Fibroblast of the aortic adventitia (primary cell): ENCODE results near the gene CHST12. TPM values are rescaled to one million over a fixed set of nuclear protein-coding genes. Genes with fewer than 3 reads are reported as not detected.

Experiments
- DNase-seq: peaks from one replicate; pipeline ENCODE4 v3.0.0-alpha.2; 2010; ENCODE audit warnings: low read depth
- H3K4me3 ChIP-seq: 2 replicates; pipeline ENCODE4 v1.5.1; 2011; ENCODE audit warnings: low read depth, mild to moderate bottlenecking, control low read depth, low read length, moderate library complexity
- CTCF ChIP-seq: IDR thresholded peaks from 2 replicates; pipeline ENCODE4 v1.5.1; 2011; ENCODE audit warnings: mild to moderate bottlenecking, low read length, control low read depth, inconsistent platforms; ENCODE audit not compliant: insufficient read depth
- total RNA-seq: library from RNA; depleted of rRNA; stranded (reverse); fragments of >200 nt; gene quantifications from 2 replicates; pipeline ENCODE4 v1.2.3, GENCODE V29; 2012; ENCODE audit warnings: low replicate concordance

The CHST12 gene
- total RNA-seq, 1 donor: 4.2 TPM

GRCh38 chr7:2437136-2437535 is 33.7 kb downstream of the CHST12 start:
- no peak overlapping the region for H3K4me3 ChIP-seq
- TF ChIP-seq CTCF: no peak
- no peak for DNase-seq

- no peak for DNase-seq
- TF ChIP-seq CTCF: no peak
Measured at GRCh38 chr7:2437537-2438148, 34.2 kb downstream of the CHST12 start.

GRCh38 chr7:2438186-2438585 is 34.8 kb downstream of the CHST12 start:
- no peak overlapping the region for H3K4me3 ChIP-seq
- TF ChIP-seq CTCF: no peak
- peak; percentile 39 for DNase-seq

More at GRCh38 chr7:2437537-2438148, 34.2 kb downstream of the CHST12 start:
- H3K4me3 ChIP-seq: no peak overlapping the region

DNA sequence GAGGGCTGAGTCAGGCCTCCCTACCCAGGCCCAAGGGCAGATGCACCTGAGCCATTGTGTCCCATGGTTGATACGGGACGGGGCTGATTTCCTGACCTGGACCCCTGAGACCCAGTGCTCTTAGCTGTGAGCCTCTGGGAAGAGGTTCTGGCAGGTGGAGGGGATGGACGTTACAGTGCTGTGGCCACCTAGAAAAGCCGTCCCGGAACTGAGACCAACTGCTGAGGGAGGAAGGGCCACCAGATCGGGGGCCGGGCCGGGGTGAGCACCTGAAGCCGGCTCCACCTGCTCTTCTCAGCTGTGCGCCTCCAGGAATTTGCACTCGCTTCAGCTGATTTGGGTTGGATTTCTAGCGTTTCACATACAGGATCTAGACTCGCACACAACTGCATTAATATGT is 35.4 kb downstream of the CHST12 start:
- no peak for DNase-seq
- no peak overlapping the region for H3K4me3 ChIP-seq
- no peak for TF ChIP-seq CTCF

GRCh38 chr7:2440608-2441245 is 37.3 kb downstream of the CHST12 start:
- DNase-seq: no peak
- TF ChIP-seq CTCF: no peak

DNA sequence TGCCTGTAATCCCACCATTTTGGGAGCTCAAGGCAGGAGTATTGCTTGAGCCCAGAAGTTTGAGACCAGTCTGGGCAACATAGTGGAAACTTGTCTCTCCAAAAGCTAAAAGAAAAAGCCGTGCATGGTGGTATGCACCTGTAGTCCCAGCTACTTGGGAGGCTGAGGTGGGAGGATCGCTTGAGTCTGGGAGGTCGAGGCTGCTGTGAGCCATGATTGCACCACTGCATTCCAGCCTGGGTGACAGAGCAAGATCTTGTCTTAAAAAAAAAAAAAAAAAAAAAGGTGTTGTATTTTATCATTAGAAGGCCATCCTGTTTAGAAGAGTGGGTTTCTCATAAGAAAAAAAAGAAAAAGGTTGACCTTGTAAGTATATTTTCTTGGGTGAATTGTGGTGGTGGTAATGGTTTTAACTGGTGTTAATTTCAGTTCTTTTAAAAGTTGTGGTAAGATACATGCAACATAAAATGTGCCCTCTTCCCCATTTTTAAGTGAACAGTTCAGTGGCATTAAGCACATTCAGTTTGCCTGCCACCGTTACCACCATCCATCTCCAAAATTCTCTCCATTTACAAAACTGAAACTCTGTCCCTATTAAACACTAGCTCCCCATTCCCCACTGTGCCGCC is 38.1 kb downstream of the CHST12 start:
- no peak for DNase-seq
- no peak overlapping the region for H3K4me3 ChIP-seq
- TF ChIP-seq CTCF: no peak

More at GRCh38 chr7:2440608-2441245, 37.3 kb downstream of the CHST12 start:
- H3K4me3 ChIP-seq: no peak overlapping the region
